Measurements from ENCODE around the gene ARNT2.
"Not testable (repeated sequence)": the region's sequence is repeated elsewhere in the genome, so short reads cannot be mapped to it uniquely, and the experiment has no call there.

ARNT2 gene

GRCh38 chr15:80404057-80404760 lies at the start of gene ARNT2:
TSS of gene ARNT2 (plus strand) at chr15:80404382. CDS start at chr15:80404516, 134 bp downstream.
- no peak for DNase-seq

DNA sequence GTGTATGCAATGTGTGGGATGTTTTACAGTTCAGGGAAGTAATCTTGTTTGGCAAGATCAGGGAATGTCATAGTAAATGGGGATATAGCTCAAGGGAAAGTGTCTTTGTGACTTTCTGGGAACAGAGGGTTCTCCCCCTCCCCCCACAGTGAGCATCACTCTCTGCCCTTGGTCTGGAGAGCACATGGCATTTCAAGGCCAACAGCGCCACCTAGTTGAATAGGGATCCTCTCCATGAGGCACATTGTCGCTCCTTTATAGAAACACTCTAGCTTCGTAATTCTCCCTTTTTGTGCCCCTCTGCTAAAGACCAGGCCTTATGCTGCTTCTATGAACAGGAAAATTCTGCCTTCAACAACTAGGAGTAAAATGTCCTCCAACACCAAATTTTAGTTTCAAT lies 37.1 kb upstream of the ARNT2 start:
- DNase-seq, result no peak

- no peak for DNase-seq
Observed at GRCh38 chr15:80367661-80368060, 36.5 kb upstream of the ARNT2 start.

GRCh38 chr15:80371924-80372323 lies 32.3 kb upstream of the ARNT2 start:
- DNase-seq, result no peak

DNA sequence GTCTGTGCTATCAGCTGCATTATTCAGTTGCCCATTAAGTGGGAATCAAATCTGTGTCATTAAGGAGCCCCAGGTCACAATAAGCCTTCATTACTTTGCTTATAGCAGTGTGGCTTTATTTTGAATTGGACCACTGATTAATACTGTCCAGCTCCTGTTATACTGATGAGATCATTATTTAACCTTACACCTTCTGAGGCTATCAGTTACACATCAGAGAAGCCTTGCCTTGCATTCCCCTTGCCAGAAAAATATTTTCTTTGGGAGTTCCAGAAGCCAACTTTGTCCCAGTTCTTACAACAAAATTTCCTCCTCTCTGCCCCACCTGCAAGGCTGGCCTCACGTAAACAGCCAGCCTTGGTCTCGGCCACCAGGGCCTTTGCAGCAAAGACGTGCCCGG lies 29.7 kb upstream of the ARNT2 start:
- DNase-seq, result no peak

DNA sequence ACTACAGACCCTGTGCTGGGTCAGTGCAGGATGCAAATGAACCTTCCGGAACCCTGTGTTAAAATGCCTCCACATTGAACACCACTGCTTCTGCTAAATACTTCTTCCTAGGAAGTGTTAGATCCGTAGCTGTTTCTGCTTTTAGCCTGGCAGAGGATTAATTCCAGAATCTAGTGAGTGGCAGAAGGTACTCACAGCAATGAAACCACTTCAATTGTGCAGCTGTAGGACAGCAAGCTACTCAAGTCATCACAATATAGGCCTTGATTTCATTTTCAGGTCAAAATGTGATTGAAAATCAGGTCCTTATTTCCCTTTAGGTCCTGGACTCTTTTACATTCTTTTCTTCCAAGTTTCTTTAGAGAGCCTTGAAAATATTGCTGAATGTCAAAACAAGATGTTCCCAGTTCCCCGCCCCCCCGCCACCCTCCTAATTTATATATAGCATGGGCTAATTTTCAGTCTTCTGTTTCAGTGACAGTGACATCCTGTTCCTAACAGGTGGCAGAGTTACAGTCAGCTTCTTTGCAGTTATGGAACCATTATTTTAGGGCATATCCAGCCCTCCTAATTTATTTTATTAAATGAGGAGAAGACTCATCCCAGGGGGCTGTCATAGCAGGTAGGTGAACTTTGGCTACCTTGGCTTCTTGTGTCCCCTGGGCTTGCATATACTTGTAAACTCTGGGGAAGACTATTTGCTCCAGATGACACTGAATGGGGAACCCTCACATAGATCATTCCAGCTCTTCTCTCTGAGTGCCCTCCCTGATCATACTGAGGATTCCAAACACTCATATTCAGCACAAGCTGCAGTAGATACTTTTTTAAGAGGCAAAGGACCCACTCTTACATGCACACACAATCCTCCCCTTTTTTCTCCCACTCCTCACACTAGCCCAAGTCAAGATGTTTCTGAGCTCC lies 28.0 kb upstream of the ARNT2 start:
- no peak for DNase-seq

- no peak for DNase-seq
Observed at GRCh38 chr15:80379693-80380092, 24.5 kb upstream of the ARNT2 start.

- DNase-seq, result no peak
Observed at GRCh38 chr15:80380154-80380553, 24.0 kb upstream of the ARNT2 start.

- no peak for DNase-seq
Observed at GRCh38 chr15:80382285-80382684, 21.9 kb upstream of the ARNT2 start.

DNA sequence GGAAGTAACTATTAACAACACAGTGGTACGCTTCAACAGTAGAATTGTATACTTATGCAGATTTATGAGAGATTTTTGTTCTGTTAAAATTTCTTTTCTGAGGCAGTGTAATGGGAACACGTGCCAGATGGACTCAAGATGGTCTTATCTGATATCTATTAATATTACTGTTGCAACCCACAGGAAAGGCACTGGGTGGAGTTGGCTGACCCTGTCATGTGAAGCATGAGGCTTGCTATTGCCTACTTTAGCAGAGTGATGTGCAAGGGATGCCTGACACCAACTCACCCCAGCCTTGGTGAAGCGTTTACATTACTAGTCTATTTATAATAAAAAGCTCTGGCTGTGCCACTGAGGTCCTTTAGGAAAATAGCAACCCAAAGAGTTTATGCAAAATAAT lies 19.8 kb upstream of the ARNT2 start:
- no peak for DNase-seq

- DNase-seq, result no peak
Observed at GRCh38 chr15:80386151-80386550, 18.0 kb upstream of the ARNT2 start.

GRCh38 chr15:80388326-80388725 lies 15.9 kb upstream of the ARNT2 start:
- DNase-seq, result no peak

- DNase-seq, result no peak
Observed at GRCh38 chr15:80389370-80389769, 14.8 kb upstream of the ARNT2 start.

- DNase-seq, result not testable (repeated sequence)
Observed at GRCh38 chr15:80390942-80391341, 13.2 kb upstream of the ARNT2 start.

DNA sequence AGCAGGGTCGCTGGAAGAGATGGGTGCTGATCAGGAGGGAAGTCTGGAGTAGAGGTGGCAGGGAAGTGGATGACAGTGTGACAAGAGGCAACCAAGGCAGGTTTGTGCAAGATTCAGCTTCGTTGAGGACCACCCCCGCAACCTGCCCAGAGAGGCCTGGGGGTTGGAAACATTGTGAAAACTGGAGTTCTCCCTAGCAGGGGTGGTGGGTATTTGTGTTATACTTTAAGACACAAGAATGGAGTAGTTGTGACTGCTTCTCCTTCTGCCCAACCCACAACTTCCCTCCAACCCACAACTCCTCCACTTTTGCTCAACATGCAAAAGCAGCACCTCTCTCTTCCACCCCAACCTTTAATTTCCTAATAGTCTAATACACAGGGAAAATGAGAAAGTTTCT lies 8.6 kb upstream of the ARNT2 start:
- no peak for DNase-seq

DNA sequence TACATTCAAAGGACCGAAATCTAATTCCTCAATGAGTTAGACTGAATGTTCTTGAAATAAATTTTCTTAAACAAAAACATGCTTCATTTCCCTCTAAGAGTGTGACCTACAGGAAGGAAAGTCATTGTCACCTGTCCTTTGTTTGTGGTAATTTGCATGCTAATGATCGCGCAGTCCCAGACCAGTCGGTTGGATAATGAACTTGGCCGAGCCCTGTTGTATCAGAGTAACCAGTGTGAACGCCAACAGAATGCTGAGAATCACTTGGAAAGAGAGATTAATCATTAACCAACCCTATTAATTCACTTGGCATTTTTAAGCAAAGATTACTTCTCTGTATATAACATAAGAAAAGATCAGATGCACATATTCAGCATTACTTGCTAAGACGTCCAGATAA lies 8.1 kb upstream of the ARNT2 start:
- DNase-seq, result no peak

DNA sequence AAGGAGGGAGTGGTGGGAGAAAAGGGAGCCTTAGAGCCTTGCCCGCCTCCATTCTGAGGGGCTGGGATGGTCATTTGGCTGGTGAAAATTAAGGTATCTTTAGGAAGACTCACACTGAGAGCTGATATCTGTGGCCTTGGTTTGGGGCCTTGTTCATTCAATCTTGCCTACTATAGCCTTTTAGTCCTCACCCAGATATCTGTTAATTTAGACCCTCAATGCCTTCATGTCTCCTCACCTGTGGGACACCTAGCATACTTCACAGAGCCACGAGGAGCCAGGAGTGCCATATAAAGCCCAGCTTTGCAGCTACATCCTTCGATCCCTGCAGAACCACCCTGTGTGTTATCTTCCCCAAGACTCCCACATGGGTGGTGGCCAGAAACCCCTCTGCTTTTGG lies 4.7 kb upstream of the ARNT2 start:
- DNase-seq, result no peak

DNA sequence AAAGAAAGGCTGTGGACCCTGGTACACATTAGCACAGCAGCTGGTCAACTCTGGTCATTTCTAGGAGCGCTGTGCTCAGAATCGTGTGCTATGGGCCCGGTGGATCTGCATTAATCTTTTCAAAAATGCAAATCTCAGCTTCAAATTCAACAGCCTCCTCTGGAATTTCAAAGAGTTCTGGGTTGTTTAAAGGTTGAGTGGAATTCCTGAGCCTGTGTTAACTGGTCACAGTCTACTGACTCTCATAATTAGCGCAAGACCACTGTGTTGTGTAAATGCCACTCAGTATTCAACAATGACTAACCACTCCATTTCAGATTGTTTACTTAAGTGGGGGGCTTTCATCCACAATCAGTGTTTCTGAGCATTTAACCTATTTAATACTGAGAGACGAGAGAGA lies 2.7 kb upstream of the ARNT2 start:
- DNase-seq, result no peak

- DNase-seq, result no peak
Observed at GRCh38 chr15:80402339-80402738, 1.8 kb upstream of the ARNT2 start.

- DNase-seq, result no peak
Observed at GRCh38 chr15:80403712-80404056, 498 bp upstream of the ARNT2 start.

DNA sequence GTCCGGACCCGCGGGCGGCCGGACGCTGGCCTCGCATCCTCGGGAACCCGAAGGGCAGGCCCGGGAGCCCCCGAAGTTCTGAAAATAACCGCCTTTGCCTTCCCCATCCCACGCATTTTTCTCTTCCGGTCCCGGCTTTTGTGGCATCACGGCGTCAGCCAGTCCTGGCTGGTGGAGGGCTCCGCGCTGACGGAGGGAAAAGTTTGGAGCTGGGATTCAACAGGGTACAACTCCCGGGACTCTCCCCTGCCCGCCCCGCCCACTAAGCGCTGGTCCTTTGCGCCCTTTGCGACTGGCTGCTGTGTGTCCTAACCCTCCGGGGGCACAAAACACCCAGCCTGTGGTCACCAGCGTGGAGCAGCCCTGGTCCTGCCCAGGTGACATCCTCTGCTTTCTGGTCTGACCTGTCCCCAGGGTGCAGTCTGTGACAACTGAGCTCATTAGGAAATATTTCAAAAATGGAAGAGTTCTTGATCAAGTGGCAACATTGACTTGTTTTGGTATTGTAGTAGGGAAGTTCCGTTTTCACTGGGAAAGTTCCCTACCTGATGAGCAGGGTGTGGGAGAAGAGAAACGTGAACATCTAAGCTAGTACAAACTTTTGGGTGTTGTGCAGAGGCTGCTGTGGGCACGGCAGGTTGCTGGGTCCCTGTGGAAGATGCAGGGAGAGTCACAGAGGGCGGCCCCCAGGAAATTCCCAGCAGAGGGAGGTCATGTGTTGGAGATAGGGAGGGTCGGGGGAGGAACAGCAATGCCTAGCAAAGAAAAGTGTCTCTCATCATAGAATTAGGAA lies 775 bp downstream of the ARNT2 start:
- no peak for DNase-seq

- no peak for DNase-seq
Observed at GRCh38 chr15:80405554-80405850, 1.3 kb downstream of the ARNT2 start.

GRCh38 chr15:80405970-80406369 lies 1.8 kb downstream of the ARNT2 start:
- DNase-seq, result no peak

GRCh38 chr15:80411788-80412288 lies 7.7 kb downstream of the ARNT2 start:
- no peak for DNase-seq
